SIG-M5 treated with dmso at 0.1 percent for 504 hours (cell line): ENCODE measurements around the gene DAB1.

Source experiments
- DNase-seq: peaks from one replicate; lab custom pipeline; 2025; ENCODE audit not compliant: unreplicated experiment; lab: John Stamatoyannopoulos, UW

DAB1 gene

DNA sequence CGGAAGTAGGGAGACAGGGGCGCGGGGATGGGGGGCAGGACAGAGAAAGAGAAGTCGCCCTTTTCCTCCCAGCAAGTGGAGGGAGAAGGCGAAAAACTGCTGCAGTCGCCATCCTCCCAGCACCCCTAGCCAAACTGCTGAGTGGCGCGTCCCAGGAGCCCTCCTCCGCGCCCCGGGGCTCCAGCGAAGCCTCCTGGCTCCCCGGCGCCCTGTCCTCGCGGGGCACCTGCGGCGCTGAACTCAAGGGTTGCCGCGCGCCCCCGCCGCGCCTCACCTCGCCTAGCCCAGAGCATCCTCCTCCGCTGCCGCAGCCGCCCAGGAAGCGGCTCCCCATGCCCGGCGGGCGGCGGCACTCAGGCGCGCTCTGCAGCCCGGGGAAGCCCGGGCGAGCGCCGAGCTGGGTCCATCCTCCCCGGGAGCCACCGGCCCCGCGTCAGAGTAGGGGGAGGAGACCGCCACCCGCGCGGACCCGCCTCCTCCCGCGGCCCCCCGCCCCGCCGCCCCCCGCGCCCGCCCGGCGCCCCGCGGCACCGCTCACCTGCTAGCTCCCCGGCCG is at the start of gene DAB1:
Gene DAB1 (minus strand): TSS at position 405 of the 556 bp plus-strand sequence. CDS start 133,030 bp downstream, outside the sequence.
- DNase-seq, result no peak

DNA sequence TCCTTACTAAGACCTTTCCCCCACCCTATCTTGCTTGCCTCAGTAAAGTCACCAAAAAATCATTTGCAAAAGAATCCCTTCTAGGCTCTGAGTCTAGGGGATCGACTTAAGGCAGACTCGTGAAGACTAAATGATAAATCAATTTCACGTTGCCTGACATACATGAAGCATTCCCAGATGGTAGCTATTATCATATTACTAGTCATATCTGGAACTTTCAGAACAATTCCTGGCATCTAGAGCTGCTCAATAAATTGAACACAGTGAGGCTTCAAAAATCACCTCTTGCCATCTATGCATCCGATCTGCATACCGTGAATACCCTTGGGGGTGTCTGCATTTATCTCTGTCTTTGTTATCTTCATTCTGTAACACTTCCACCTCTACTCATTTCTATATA is 49.6 kb upstream of the DAB1 start:
- DNase-seq, result no peak

DNA sequence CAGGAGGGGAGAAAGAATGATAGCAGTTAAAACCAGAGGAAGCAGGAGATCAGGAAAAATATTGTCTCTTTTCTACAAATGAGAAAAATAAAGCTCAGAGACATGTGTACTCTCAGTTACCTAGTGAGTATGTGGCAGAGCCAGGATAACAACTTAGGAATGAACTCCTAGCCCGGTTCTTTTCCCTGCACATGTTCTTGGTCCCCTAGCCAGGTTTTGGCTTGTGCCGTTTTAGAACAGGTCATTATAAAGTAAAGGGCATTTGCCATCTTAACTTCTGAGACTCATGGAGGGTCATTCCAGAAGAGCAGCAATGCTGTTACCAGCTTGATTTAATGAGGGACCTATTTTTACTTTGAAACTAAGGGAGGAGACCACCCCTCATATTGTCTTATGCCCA is 48.1 kb upstream of the DAB1 start:
- no peak for DNase-seq

DNA sequence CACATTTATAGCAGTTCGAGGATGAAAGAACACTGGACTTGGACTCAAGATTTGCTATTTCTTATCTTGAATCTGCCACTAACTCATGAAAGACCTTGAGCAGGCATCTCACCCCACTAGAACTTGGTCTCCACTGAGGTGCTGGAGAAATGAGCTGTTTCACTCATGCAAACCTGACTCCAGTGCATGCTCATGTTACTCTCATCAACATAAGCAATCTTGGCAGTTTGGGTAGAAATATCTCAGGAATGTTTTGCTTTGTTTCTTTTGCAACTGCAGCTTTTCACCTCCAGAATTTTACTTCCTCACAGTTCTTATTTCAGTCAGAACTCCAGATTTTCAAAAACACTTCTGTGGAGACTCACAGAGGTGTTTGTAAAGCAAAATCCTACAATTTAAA is 46.2 kb upstream of the DAB1 start:
- no peak for DNase-seq

GRCh38 chr1:57468641-57469523 is 45.0 kb upstream of the DAB1 start:
- DNase-seq, result no peak

GRCh38 chr1:57467830-57468229 is 44.0 kb upstream of the DAB1 start:
- DNase-seq, result no peak

DNA sequence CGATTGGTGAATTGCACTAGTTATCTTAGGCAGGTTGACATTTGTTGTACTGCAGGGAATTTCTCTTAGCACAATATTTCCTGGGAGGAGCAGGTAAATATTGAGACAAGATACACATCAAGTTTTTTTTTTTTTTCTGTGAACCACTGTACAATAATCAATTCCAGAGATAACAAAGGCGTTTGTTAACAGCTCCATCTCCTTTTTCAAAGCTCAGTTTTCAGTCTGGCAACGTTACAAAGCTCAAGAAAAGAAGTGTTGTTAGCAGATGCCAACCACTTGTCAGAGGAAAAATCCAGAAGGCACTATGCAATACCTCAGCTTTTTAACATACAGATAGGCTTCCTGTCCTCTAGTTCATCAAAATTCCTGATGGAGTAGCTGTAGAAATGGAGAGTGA is 40.9 kb upstream of the DAB1 start:
- no peak for DNase-seq

- DNase-seq, result no peak
Measured at GRCh38 chr1:57463343-57463742, 39.5 kb upstream of the DAB1 start.

GRCh38 chr1:57461405-57461804 is 37.5 kb upstream of the DAB1 start:
- no peak for DNase-seq

DNA sequence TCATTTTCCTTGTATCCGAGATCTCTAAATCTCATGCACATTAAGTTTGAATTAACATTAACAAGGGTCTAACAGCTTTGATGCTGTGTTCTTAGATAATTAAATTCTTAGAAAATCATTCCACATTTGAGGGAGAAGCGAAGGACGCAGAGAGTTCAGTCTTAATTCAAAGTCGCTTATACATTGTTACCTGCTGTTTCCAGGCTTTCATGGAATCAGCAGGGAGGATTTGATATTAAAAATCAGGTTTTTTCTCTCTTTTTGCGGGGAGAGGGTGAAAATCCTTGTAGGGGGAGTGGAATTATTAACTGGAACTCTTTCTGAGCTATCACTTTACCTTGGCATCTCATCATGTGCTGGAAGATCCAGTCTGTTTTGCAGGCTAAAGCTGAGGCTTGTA is 27.7 kb upstream of the DAB1 start:
- no peak for DNase-seq

DNA sequence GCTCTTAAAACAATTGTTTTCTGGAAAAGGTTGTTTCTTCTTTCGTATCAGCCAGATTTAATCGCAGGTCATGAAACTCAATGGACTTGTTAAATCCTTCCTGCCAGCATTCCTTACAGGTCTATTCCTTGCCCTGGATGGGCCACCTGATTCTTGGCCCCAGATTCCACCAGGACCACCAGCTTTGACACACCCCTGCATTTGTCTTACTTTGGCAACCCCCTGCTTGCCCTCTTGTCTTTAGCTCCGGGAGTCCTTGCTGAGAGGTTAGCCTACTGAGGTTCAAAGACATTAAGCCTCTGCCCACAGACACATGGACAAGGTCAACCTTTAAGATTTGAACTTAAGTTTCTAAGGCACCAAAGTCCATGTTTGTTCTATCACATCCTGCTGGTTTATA is 27.1 kb upstream of the DAB1 start:
- DNase-seq, result no peak

GRCh38 chr1:57447551-57447950 is 23.7 kb upstream of the DAB1 start:
- no peak for DNase-seq

- no peak for DNase-seq
Measured at GRCh38 chr1:57443004-57443403, 19.1 kb upstream of the DAB1 start.

- no peak for DNase-seq
Measured at GRCh38 chr1:57440096-57440495, 16.2 kb upstream of the DAB1 start.

DNA sequence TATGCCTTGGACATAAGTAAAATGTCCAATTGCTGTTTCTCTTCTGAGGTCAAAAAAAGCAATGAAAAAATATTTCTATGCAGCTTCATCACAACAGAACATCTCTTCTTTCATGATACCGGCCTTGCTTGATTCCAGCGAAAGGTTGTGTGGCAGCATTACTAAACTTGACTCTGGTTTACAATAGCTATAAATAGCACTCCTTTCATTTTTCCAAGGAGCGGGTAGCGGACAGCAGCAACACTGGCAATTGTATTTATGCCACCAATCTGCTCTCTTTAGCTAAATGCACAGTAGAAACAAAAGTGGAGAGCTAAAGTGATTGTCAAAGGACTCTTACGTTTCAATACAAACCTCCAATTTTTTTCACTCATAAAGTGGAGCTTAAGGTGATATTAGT is 7.5 kb upstream of the DAB1 start:
- no peak for DNase-seq

GRCh38 chr1:57424231-57425027 is 569 bp upstream of the DAB1 start:
- no peak for DNase-seq

DNA sequence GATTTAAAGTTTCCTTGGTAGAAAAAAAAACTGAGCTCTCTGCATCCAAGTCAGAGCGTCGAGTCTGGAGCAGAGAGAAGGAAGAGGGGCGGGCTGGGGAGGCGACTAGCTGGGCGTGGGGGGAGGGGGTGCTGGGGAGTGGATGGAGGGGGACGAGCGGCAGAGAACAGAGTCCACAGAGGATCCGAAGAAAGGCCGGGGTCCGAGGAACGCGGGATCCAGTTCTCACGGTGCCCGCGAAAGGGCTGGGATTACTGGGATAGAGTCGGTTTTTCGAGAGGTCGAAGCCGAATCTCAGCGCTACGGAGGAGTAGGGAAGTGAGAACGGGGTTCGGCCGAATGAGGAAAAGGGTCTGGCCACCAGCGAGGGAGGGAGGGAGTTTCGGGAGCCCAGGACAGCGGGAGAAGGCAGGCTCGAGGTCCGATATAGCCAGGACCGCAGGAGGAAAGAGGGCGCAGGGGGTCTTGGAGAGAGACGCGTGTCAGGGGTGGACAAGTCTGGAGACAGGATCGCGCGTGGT is 665 bp downstream of the DAB1 start:
- DNase-seq, result no peak

GRCh38 chr1:57422271-57423134 is 1.4 kb downstream of the DAB1 start:
- no peak for DNase-seq

GRCh38 chr1:57421806-57422205 is 2.1 kb downstream of the DAB1 start:
- DNase-seq, result no peak

- no peak for DNase-seq
Measured at GRCh38 chr1:57420981-57421785, 2.7 kb downstream of the DAB1 start.
